Ecto neural progenitor cell (in vitro differentiated cells): Measurements from ENCODE around the gene SLC26A8.
"Not testable (repeated sequence)": the region's sequence is repeated elsewhere in the genome, so short reads cannot be mapped to it uniquely, and the experiment has no call there.

Experiments
- DNase-seq: peaks from one replicate; pipeline ENCODE4 v3.0.0-alpha.2; 2018; ENCODE audit warnings: low spot score

Gene SLC26A8

DNA sequence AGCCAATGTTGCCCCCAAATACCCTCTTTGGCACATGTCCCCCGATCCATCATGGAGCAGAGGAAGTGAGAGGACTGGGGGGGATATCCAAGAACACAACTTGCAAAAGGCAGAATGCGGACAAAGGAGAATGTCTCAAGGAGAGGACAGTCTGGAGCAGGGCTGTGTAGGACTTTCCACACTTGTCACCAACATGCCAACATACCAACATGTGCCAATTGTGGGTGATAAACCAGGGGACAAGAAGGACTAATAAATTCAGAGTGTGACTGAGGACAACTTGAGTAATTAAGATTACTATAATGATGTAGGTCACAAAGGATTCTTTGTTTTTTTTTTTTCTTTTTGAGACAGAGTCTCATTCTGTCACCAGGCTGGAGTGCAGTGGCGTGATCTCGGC, 8.8 kb downstream of the SLC26A8 start:
- no peak for DNase-seq

DNA sequence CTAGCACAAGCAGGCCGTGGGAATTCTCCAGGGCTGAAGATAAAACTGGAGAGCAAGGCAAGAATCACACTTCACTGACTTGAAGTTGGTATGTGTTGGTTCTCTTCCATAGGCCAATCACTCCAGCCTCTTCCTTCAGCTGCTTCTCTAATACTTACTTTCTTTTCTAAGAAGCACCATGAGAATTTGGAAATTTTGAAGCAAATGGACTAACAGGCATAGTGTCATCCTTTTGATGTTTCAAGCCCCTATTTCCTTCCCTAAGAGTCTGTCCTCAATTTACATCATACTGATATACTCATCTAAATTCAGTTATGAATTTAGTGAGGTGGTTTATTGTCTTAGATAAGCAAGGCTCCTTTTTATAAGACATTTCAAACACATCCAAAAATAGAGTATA, 24.0 kb downstream of the SLC26A8 start:
- no peak for DNase-seq

DNA sequence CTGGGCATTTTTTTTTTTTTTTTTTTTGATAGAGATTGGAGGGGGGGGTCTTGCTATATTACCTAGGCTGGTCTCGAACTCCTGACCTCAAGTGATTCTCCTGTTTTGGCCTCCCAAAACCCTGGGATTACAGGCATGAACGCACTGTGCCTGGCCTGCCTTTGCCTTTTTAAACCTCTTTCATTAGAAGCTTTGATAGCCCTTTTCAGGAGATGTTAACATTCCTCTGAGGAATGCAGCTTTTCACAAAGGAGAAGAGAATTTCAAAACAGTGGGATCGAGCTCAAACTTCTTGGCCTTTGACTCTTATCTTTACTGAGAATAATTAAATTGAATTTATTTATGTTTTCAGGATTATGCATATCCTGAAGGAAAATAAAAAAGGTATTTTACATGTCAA, 31.3 kb downstream of the SLC26A8 start:
- DNase-seq: no peak

DNA sequence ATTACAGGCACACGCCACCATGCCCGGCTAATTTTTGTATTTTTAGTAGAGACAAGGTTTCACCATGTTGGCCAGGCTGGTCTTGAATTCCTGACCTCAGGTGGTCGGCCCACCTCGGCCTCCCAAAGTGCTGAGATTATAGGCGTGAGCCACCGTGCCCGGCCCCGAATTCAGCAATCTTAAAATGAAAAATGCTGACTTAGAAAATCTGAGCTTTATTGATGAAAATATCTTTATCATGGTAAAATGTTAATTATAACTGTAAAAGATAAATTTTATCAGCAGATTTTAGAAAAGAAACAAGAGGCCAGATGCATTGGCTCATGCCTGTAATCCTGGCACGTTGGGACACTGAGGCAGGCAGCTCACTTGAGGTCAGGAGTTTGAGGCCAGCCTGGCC, 36.4 kb downstream of the SLC26A8 start:
- not testable (repeated sequence) for DNase-seq

DNA sequence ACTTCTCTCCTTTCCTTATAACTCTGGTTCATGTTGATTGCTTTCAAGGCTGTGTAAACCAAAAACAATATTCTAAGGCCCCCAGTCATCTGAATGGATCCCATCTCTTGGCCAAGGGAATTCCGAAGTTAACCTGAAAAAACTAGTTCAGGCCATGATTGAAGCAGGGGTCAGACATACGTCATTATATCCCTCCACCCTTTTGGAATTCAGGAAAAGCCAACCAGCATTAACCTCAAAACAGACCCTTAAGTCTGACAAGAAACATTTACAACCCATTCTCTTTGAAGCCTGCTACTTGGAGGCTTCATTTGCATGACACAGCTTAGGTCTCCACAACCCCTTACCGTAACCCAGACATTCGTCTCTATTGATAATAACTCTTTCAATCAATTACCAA, 39.7 kb downstream of the SLC26A8 start:
- DNase-seq: no peak

DNA sequence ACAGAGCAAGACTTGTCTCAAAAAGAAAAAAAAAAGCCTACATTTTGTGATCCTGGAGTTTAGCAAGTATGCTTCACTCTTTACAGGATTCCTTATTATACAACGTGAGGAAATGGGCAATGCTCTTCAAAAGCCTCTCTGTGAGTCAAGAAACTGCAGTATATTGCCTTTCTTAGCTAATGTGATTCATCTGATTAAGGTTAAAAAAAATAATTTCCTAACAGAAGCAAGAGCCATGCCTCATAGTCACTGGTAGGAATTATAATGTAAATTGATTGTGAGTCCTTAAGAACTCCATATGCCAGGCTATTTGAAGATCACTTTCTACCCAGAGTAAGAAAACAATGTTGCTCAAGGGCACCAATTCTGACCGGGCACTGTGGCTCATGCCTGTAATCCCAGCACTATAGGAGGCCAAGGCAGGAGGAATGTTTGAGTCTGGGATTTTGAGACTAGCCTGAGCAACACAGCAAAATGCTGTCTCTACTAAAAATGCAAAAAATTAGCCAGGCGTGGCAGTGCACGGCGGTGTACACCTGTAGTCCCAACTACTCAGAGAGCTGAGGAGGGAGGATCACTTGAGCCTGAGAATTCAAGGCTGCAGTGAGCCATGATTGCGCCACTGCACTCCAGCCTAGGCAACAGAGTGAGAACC, 43.3 kb downstream of the SLC26A8 start:
- no peak for DNase-seq

DNA sequence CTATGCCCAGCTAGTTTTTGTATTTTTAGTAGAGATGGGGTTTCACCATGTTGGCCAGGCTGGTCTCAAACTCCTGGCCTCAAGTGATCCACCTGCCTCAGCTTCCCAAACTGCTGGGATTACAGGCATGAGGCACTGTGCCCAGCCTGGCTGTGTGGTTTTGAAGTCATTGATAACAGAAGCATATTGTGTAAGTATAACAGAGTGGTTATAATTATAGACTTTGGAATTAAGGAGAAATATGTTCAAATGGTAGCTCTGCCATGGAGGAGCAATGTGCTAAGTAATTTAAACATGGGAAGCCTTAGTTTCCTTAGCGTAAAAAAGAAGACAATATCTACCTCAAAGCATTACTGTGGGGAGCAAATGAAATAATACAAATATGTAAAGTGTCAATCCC, 44.3 kb downstream of the SLC26A8 start:
- DNase-seq: not testable (repeated sequence)

DNA sequence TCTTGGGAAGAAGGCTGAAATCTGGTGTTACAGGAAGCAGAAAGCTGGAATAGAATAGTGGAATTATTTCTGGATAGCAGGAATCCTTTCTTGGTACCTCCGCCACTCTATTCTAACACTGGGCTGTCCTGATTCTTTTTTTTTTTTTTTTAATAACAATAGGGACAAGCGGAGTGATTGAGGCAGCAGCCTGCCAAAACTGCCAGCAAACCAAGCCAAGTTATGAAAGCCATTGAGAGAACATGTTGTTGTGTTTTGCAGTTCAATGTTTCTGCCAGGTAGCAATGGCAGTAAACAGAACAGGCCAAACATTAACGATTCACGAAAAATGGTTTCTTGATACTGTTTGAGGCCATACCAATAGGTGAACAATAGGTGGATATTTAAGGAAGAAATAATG, 47.1 kb downstream of the SLC26A8 start:
- DNase-seq: no peak

DNA sequence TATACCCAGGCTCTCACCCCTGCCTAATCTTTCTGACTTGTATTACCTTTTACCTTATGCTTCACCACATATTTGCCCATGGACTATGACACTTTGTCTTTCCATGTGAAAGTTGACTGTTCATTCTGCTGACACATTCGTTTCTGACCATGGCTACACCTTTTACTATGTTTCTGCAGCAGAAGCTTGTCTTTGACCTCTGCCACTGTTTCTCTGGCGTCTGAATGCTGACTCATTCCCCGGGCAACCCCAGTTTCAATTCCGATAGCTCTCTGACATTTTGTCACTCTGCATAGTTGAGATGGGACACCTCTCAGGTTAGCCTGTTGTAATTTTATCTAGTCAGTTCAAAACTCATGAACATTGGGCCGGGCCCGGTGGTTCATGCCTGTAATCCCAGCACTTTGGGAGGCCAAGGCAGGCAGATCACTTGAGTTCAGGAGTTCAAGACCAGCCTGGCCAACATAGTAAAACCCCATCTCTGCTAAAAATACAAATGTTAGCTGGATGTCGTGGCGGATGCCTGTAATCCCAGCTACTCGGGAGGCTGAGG, 50.7 kb downstream of the SLC26A8 start:
- no peak for DNase-seq

DNA sequence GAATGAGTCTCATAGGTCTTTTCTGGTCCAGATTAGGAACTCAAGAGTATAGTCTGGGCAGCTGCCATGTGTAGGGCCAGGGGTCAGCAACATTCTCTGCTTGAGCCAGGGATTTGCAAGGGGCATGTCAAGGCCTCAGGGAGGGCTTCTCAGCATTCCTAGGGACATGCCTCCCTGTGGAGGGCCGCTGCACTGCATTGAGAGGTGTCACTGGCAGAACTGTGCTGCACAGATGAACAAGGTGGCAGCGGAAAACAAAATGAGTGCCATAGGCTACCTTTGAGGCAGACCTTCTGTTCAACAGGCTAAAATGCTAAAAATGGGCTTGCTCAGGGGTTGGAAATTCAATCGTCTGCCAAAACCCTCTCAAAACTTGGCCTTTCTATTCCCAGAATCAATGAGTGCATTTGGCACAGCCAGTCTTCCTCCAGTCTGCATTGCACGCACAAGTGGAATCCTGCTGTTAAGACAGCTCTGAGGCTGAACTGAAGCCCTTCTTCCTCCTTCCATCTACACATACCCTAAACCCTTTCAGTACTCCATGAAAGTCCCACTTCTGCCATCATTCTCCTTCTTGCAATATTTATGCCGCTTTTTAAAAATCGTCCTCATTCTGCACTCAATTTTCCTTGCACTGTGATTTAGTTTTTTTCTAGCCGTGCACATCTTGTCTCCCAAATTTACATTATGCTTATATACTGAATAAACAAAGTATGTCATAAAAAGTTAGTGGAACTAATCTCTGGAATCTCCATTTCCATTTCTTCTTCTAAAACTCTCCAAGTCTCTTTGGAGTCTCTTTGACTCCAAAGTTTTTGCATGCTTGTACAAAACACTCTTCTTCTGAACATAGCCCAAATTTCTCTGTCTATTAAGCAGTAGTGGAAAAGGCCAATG, 51.7 kb downstream of the SLC26A8 start:
- DNase-seq: peak; percentile 74

DNA sequence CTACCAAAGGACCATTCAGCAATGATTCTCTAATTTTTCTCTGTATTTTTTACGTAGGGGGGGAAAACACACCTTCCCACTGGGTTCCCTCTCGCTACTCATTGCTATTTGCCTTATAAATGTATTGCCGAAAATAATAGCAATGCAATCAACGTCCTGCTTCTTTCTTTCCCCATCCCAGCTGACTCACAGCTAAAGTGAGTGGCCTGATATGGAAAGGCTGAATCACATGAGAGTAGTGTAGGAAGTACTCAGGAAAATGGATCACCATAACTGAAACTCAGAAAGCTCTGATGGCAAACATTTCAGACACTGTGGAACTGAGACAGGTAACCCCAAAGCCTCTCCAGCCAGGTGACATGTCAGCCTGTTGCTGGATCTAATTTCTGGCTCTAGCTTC, 54.3 kb downstream of the SLC26A8 start:
- no peak for DNase-seq

DNA sequence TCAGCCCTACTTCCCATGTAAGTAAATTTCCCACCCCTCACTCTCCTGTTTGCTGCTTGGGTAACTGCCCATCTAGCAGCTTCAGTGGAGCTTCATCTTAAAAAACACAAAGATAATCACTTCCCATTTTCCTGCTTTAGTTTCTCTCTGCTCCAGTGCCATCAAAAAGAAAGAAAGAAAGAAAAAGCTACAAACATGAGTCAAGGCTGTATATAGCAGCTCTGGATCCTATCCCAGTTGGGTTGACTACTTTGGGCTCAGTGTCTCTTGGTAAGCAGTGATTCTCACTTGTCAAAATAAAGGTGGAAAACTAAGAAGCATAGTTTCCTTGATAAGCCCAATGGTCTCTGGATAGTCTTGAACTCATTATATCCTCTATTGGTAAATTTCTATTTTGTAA, 54.8 kb downstream of the SLC26A8 start:
- DNase-seq: no peak

DNA sequence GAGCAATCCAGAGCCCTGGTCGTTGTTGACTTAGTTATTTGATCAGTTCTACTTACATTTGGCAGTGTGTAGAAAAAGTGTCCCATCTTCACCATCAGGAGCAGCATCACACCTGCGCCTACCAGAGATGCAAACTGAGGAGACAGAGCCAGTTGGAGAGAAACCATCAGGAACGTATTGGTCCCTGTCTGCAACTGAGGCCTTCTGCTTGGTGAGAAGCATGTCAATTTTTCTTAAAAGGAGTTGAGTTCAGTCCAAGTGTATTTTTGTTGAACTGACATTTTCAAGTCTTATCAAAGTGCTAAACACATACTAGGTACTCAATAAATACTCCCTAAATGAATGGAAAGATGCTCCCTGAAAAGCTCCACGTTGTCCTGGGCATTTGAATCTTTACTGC, 55.6 kb downstream of the SLC26A8 start:
- DNase-seq: no peak

DNA sequence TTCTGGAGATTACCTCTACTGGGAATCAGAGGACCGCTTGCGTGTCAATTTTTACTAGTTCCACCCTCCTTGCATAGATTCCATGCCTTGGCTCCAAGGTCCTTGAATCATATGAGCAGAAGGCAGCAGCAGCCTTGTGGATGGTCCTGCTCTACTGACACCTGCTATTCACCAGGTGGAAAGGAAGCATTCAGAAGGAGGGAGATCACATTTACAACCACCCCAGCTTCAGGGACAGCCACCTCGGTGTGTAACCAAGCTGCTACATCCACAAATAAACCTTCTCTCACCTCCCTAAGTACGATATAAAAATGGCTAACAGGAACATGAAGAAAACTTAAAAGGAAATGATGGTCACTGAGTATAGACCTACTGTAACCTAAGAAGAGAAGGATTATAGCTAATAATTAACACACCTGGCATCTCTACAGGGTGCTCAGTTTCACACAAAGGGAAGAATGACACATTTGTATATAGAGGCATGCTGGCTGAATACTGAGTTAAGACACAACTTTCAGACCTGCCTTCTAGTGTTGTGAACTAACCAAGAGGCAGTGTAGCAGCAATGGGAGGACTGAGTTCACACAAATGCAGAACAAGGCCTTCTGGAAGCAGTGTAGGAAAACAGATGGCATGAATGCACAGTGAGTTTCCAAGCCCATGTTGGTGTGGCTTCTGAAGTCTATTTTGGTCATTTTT, 57.2 kb downstream of the SLC26A8 start:
- DNase-seq: no peak

DNA sequence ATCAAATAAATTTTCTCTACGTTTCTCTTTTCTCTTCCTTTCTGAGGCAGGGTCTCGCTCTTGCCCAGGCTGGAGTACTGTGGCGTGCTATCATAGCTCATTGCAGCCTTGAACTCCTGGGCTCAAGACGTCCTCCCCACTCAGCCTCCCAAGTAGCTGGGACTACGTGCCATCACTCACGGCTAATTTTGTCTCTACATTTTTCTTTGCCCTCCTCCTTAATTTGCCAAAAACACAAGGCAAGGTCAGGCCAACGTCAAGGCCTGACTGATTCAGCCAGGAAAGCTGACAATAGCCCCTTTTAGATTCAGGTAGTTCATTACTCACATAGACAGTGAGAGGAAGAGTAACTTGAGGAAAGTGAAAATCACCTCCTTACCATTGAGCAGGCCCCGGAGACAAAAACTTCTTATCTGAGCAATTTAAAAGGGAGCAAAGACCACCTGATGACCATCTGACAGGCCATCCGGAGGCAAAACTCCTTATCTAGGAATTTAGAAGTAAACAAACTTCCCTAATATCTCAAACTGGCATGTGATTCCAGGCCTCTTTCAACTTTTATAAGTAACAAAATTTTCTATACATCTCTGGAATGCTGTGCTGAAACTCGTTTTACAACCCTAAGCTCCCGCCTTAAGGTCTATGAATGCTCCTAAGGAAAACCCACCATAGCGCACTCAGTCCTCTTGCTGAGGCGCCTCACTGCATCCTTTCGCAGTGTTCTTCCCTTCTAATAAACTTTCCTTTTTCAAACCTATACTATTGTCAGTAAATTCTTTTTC, 61.5 kb downstream of the SLC26A8 start:
- DNase-seq: no peak

DNA sequence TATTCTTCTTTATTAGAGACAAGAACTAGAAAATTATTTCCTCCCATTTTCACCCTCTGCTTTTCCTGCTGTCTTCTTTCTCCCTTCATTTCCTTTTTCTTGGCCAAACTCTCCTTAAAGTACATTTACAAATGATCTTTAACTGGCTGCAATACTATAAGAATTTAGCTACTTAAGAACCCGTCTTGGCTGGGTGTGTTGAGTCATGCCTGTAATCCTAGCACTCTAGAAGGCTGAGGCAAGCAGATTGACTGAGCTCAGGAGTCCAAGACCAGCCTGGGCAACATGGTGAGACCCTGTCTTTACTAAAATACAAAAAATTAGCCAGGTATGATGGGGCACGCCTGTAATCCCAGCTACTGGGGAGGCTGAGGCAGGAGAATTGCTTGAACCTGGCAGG, 64.3 kb downstream of the SLC26A8 start:
- DNase-seq: no peak

DNA sequence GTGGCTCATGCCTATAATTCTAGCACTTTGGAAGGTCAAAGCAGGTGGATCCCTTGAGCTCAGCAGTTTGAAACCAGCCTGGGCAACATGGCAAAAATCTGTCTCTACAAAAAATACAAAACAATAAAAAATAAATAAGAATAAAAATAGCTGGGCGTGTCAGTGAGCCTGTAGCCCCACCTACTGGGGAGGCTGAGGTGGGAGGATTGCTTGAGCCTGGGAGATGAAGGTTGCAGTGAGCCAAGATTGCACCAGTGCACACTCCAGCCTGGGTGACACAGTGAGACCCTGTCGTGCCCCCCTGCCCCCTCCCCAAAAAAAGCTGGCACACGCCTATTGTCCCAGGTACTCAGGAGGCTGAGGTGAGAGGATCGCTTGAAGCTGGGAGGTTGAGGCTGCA, 68.5 kb downstream of the SLC26A8 start:
- no peak for DNase-seq

DNA sequence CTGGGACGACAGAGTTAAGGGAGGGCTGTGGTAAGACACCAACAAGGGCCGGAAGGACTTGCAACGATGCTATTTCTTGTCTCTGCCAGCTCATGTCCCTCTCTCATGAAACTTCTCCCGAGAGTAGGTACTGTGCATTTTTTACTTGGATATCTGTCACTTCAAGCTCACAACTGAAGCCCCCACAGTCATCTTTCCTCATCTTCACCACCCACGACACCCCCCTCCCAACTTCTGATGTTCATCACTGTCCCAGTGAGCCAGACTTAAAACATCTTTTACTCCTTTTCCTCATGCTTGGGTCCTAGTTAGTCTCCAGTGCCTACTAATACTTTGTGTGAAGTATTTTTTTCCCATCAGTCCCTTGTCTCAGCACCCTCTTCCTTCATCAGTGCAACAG, 68.9 kb downstream of the SLC26A8 start:
- no peak for DNase-seq

DNA sequence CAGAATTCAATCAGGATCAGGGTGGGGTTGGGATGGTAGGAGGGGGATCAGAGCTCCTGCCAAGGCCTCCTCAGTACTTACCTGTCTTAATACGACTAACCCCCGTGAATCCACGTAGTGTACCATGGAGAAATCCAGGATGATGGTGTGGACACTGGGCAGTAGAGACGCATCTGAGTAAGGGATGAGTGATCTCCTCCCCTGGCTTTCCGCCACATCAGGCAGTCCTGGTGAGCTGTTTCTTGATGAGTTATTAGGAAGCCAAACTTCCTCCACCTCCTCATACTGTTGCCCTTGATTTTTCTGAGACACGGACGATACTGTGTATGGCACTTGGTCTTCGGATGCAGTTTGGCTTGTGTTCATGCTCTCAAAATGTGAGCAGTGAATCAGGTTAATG, 69.4 kb downstream of the SLC26A8 start:
- DNase-seq: no peak

DNA sequence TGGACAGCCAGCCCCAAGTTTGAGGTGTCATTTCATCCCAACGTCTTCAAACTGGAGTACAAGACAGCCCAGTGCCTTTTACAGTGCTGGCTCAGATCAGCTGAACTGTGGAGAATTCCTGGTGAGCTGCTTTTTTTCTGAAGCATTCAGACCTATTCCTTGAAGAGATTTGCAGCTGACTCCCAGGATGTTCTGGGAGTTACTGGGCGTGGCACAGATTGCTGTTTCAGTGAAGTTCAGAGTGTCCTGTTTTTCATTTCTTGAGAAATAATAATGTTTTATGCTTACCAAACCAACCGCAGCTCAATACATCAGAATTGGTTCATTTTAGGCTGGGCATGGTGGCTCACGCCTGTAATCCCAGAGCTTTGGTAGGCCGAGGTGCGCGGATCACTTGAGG, 70.1 kb downstream of the SLC26A8 start:
- DNase-seq: no peak

DNA sequence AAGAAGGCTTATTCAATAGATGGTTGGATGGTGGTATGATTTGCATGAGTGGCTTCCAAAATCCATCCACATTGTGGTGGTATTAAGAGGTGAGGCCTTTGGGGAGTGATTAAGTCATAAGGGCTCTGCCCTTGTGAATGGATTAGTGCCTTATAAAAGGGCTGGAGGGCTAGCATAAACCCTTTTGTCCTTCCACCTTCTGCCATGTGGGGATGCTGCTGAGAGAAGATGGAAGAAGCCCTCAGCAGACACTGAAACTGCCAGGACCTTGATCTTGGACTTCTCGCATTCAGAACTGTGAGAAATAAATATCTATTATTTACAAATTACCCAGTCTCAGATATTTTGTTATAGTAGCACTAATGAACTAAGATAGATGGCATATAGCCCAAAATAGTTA, 75.7 kb downstream of the SLC26A8 start:
- DNase-seq: no peak

DNA sequence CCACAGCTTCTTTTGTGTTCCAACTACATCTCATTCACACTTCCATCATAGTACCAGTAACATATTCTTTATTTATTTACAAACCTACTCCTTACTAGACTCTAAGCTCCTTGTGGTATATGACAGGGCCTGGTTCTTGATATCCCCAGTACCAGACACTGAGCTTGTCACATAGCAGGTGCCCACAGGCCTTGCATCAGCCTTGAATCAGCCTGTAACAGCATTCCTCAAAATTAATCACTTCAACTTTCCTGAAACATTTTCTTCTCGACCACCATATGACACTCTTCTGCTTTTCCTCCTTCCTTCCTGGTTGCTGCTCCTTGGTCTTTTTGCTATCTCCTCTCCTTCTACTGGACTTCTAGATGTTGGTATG, 78.8 kb downstream of the SLC26A8 start:
- DNase-seq: no peak
